K562 (cell line): Measurements from ENCODE around the gene NPDC1. TPM values are rescaled to one million over a fixed set of nuclear protein-coding genes. Genes with fewer than 3 reads are reported as not detected.

ENCODE experiments used
- ATF4 ChIP-seq: fragments of 450-650 bp; formaldehyde crosslinking; IDR thresholded peaks from 2 replicates; pipeline ENCODE4 v1.4.0; 2022; ENCODE audit warnings: mild to moderate bottlenecking, moderate library complexity
- CC2D1A ChIP-seq: fragments of 450-650 bp; IDR thresholded peaks from 2 replicates; pipeline ENCODE4 v1.6.1; 2017; ENCODE audit warnings: mild to moderate bottlenecking
- MYBL2 ChIP-seq, 2 experiments: fragments of 450-650 bp in 1 of 2; sonication (generic) in 1 of 2; formaldehyde crosslinking in 1 of 2; IDR thresholded peaks; 2 replicates each; pipeline versions ENCODE4 v1.6.1 to v1.8.1; 2017 to 2022; ENCODE audit warnings: borderline replicate concordance in 1 of 2, inconsistent platforms in 1 of 2, low read depth in 1 of 2, mild to moderate bottlenecking in 1 of 2, missing genetic modification reagents in 1 of 2, moderate library complexity in 1 of 2
- NCOR1 ChIP-seq: fragments of 450-650 bp; IDR thresholded peaks from 2 replicates; pipeline ENCODE4 v1.6.1; 2016; ENCODE audit warnings: mild to moderate bottlenecking, moderate library complexity
- PKNOX1 ChIP-seq: fragments of 450-650 bp; IDR thresholded peaks from 2 replicates; pipeline ENCODE4 v1.6.1; 2016
- RBM25 ChIP-seq: fragments of 200-400 bp; formaldehyde crosslinking; IDR thresholded peaks from 2 replicates; pipeline ENCODE4 v1.6.1; 2018; ENCODE audit warnings: low read length, low read depth, moderate library complexity; ENCODE audit not compliant: severe bottlenecking
- SNRNP70 ChIP-seq: fragments of 200-400 bp; formaldehyde crosslinking; optimal IDR thresholded peaks from 2 replicates; pipeline ENCODE3; 2017; ENCODE audit warnings: low read depth, low read length
- ZMIZ1 ChIP-seq, 2 experiments: fragments of 150-350 bp in 1 of 2; IDR thresholded peaks; 2 replicates each; pipeline ENCODE4 v1.6.1; 2012 to 2016; ENCODE audit warnings: low read depth in 2 of 2, low read length in 2 of 2, mild to moderate bottlenecking in 1 of 2, moderate library complexity in 1 of 2
- ZNF324 ChIP-seq: fragments of 250-450 bp; sonication (Bioruptor Pico); IDR thresholded peaks from 2 replicates; pipeline ENCODE4 v1.4.0; 2020; ENCODE audit warnings: mild to moderate bottlenecking
- ZNF408 ChIP-seq: fragments of 250-450 bp; sonication (Bioruptor Pico); IDR thresholded peaks from 2 replicates; pipeline ENCODE4 v1.4.0; 2020; ENCODE audit warnings: low read depth, mild to moderate bottlenecking, moderate library complexity
- ZSCAN32 ChIP-seq: fragments of 450-650 bp; formaldehyde crosslinking; IDR thresholded peaks from 2 replicates; pipeline ENCODE4 v1.4.0; 2020; ENCODE audit warnings: mild to moderate bottlenecking, moderate library complexity
- polyA plus RNA-seq, 8 experiments: library from polyadenylated mRNA; depleted of rRNA in 4 of 8; stranded (reverse) in 5 of 8; unstranded in 3 of 8; fragments of >200 nt; fragmentation: Nextera tagmentation in 2 of 8; fragmentation: Illumina TruSeq in 1 of 8; extraction: Ambion mirVana in 2 of 8; extraction: Trizol in 1 of 8; gene quantifications; 2 replicates each; pipeline versions ENCODE4 v1.2.1 to v1.2.3, GENCODE V29; 2011 to 2014; ENCODE audit warnings: inconsistent platforms in 1 of 8, missing spikeins in 1 of 8
- total RNA-seq, 7 experiments: library from RNA; depleted of rRNA in 6 of 7; stranded (reverse); fragments of >200 nt in 6 of 7; fragmentation: Illumina TruSeq in 2 of 7; extraction: Trizol in 2 of 7; gene quantifications; 2 replicates each; pipeline versions ENCODE4 v1.2.1 to v1.2.3, GENCODE V29; 2011 to 2021; ENCODE audit warnings: low replicate concordance in 1 of 7

NPDC1 gene
- total and polyA plus RNA-seq, 9 of the 15 experiments (the other 6 are each of a cell fraction or from before 2014, with no cell fraction given): 0.06 to 2.1 (median 0.53) TPM; not detected in 3

- TF ChIP-seq ZNF408: no peak
- no peak for TF ChIP-seq NCOR1
- TF ChIP-seq PKNOX1: no peak
- no peak for TF ChIP-seq ZNF324
- TF ChIP-seq MYBL2 (IDR thresholded peaks at IDR 0.05; ENCODE audit: low read depth): no peak
- TF ChIP-seq MYBL2 (CRISPR knock-in tag; IDR thresholded peaks at IDR 0.05; ENCODE audit: borderline replicate concordance): no peak
- no peak for TF ChIP-seq ZMIZ1 (IDR thresholded peaks at IDR 0.05; ENCODE audit: low read depth in 2 of 2, low read length in 2 of 2)
- TF ChIP-seq ATF4: no peak
- no peak for TF ChIP-seq RBM25
- TF ChIP-seq ZSCAN32: no peak
- no peak for TF ChIP-seq SNRNP70
- no peak for TF ChIP-seq CC2D1A
- TF ChIP-seq, all 486 proteins: peak for 0
Measured at GRCh38 chr9:137082222-137082924, 36.4 kb upstream of the NPDC1 start (continued).
